Measurements from ENCODE around the gene ESRRG. TPM values are rescaled to one million over a fixed set of nuclear protein-coding genes. Genes with fewer than 3 reads are reported as not detected.

The ESRRG gene
- total RNA-seq, 2 donors from 2014 or later = 4.1 to 16.2 TPM

DNA sequence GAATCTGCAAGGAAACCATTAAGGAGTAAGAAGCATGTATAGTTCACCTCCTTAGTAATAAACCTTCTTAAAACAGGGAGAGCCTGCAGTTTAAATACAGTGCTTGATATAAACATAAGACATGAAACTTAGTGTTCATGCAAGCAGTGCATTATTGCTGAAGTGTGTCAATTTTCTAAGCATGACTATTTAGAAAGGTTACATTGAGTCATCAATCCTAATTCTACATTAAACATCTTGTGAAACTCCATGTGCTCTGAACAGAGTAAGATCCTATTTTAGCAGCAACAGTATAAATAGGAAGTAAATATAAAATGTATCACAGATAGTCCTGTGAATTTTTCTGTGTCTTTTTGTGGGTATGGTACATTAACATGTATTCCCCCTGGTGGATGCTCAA is 135.5 kb downstream of the ESRRG start:
- Histone ChIP-seq H3K9me3 (no peaks in the 10 kb centered on the region), H3K27me3 (replicated peaks; ENCODE audit: insufficient read depth) (no peaks in the 10 kb centered on the region), H3K27ac (no peak overlapping the region), H3K4me1 (replicated peaks) (no peaks in the 10 kb centered on the region), H3K36me3 (no peaks in the 10 kb centered on the region), H3K4me3 (no peak overlapping the region)
- intact Hi-C loops (cut with DNase I) = no loop called here
- no peak for TF ChIP-seq POLR2A (IDR thresholded peaks at IDR 0.05)
- TF ChIP-seq POLR2AphosphoS5 (IDR thresholded peaks at IDR 0.05) = no peak
- TF ChIP-seq, protein P1, sequence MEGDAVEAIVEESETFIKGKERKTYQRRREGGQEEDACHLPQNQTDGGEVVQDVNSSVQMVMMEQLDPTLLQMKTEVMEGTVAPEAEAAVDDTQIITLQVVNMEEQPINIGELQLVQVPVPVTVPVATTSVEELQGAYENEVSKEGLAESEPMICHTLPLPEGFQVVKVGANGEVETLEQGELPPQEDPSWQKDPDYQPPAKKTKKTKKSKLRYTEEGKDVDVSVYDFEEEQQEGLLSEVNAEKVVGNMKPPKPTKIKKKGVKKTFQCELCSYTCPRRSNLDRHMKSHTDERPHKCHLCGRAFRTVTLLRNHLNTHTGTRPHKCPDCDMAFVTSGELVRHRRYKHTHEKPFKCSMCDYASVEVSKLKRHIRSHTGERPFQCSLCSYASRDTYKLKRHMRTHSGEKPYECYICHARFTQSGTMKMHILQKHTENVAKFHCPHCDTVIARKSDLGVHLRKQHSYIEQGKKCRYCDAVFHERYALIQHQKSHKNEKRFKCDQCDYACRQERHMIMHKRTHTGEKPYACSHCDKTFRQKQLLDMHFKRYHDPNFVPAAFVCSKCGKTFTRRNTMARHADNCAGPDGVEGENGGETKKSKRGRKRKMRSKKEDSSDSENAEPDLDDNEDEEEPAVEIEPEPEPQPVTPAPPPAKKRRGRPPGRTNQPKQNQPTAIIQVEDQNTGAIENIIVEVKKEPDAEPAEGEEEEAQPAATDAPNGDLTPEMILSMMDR (IDR thresholded peaks at IDR 0.05) = no peak
- no peak for DNase-seq (ENCODE audit: low spot score)

DNA sequence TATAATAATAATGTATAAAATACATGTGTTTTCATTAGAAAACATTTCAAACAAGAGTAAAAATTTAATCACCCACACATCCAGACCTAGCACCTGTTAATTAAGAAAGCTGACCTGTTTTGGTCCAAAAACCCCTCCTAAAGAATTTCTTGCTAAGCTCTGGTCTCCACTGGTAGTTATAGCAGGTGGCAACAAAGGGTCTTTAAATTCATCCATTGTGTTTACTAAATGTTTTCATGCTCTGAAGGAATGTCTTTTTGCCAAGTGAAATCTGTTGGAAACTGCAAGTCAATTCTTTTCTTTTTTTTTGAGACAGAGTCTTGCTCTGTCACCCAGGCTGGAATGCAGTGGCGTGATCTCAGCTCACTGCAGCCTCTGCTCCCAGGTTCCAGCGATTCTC is 141.1 kb downstream of the ESRRG start:
- Histone ChIP-seq H3K27ac (no peak overlapping the region), H3K9me3 (no peaks in the 10 kb centered on the region), H3K4me3 (no peak overlapping the region), H3K4me1 (replicated peaks) (no peaks in the 10 kb centered on the region), H3K36me3 (no peaks in the 10 kb centered on the region), H3K27me3 (replicated peaks; ENCODE audit: insufficient read depth) (no peaks in the 10 kb centered on the region)
- WGBS = 68% methylated on average over 2 of the region's 2 CpGs
- no peak for DNase-seq (ENCODE audit: low spot score)
- intact Hi-C loops (cut with DNase I) = no loop called here
- TF ChIP-seq, protein P1 (IDR thresholded peaks at IDR 0.05) = no peak
- TF ChIP-seq POLR2A (IDR thresholded peaks at IDR 0.05) (no peak), POLR2AphosphoS5 (IDR thresholded peaks at IDR 0.05) (no peak)

DNA sequence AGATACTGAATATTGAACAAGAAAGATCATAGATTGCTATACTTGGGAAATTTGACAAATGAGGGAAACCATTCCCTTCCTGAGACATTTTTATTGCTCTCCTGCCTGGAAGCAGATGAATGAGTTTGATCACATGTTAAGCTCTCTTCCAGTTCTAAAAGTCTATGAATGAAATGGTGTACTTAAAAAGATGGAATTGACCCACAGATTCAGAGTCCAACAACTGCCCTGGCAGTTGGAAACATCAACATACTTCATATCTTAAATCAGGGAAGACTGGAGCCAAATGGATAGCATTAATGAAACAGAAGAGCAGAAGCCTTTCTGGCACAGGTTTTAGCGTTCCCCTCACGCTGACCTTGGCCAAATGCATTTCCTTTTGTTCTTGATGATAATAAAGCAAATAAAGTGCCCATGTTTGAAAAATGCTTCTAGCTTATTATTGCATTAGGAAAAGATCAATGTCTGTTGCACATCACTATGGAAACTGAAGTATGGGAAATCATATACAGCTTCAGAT is 142.6 kb downstream of the ESRRG start:
- TF ChIP-seq POLR2A (IDR thresholded peaks at IDR 0.05) (no peak), POLR2AphosphoS5 (IDR thresholded peaks at IDR 0.05) (no peak)
- TF ChIP-seq, protein P1 (IDR thresholded peaks at IDR 0.05) = no peak
- intact Hi-C loops (cut with DNase I) = no loop called here
- Histone ChIP-seq H3K27me3 (replicated peaks; ENCODE audit: insufficient read depth) (no peaks in the 10 kb centered on the region), H3K4me3 (no peak overlapping the region), H3K9me3 (no peaks in the 10 kb centered on the region), H3K36me3 (no peaks in the 10 kb centered on the region), H3K4me1 (replicated peaks) (no peaks in the 10 kb centered on the region), H3K27ac (no peak overlapping the region)
- no peak for DNase-seq (ENCODE audit: low spot score)
- WGBS = 4% methylated on average over 2 of the region's 2 CpGs

DNA sequence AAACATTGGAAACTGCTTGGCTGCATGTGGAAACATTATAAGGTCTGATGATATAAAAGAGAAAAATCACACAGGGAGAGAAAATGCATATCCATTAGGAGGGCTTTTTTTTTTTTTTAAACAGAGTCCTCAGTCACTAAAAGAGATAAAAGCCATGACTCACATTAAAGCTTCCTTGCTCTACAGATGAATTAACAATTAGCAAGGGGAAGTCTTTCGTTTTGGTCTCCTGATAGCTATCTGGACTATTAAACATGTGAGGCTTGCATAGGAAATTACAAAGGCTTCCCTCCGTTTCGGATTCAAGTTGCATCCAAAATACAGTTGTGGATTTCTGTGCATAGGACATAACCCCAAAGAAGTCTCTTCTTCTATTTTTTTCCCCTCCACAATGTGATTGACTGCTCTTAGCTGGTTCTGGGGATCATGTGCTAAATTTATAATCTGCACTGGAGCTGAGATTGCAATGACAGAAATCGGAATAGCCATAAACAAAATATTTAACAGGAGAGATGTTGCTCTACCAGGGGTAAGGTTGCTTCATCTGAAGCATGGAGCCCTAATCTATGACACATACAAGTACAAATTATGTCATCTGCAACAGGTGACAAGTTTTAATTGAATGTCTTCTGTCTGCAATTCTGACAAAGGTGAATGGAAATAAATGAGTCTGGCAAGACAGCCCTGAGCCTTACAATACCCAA is 146.8 kb downstream of the ESRRG start:
- Histone ChIP-seq H3K4me1 (replicated peaks) (no peaks in the 10 kb centered on the region), H3K9me3 (no peaks in the 10 kb centered on the region), H3K4me3 (no peak overlapping the region), H3K27ac (no peak overlapping the region), H3K36me3 (no peaks in the 10 kb centered on the region), H3K27me3 (replicated peaks; ENCODE audit: insufficient read depth) (no peaks in the 10 kb centered on the region)
- 14% methylated on average over 4 of the region's 4 CpGs for WGBS
- DNase-seq (ENCODE audit: low spot score) = no peak
- TF ChIP-seq, protein P1 (IDR thresholded peaks at IDR 0.05) = no peak
- TF ChIP-seq POLR2A (IDR thresholded peaks at IDR 0.05) = no peak
- no peak for TF ChIP-seq POLR2AphosphoS5 (IDR thresholded peaks at IDR 0.05)
- intact Hi-C loops (cut with DNase I) = no loop called here

DNA sequence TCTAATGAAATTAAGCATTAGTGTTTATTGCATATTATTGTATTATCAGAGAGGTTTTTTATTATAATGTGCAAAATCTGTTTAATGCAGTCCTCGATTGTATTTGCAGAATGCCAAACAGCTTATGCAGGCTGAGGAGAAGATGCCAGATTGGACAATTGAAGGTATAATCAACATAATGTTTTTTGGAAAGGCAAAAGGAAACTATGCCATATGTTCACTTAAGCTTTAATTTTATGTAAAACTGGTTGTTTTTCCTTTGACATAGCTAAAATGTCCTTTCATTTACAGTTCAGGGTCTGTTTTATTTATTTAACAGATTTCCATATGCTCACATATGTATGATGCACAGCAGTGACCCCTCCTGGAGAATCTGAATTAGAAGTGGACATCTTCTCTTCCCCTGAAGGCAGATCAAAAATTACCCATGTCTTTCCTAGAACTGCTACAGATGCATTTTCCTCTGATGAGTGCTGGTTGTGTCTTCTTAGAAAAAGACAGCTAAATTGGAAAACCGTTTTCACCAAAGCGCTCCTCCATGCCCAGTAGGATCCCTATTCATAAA is 156.5 kb downstream of the ESRRG start:
- no peaks in the 10 kb centered on the region for H3K4me1 ChIP-seq (replicated peaks)
- no peaks in the 10 kb centered on the region for H3K36me3 ChIP-seq
- no peak overlapping the region for H3K27ac ChIP-seq
- TF ChIP-seq POLR2A (IDR thresholded peaks at IDR 0.05) (no peak), POLR2AphosphoS5 (IDR thresholded peaks at IDR 0.05) (no peak)
- TF ChIP-seq, protein P1 (IDR thresholded peaks at IDR 0.05) = no peak
- DNase-seq (ENCODE audit: low spot score) = no peak
- intact Hi-C loops (cut with DNase I) = no loop called here
- WGBS = 88% methylated on average over 3 of the region's 3 CpGs
- no peak overlapping the region for H3K4me3 ChIP-seq
- H3K27me3 ChIP-seq (replicated peaks; ENCODE audit: insufficient read depth) = no peaks in the 10 kb centered on the region
- H3K9me3 ChIP-seq = no peaks in the 10 kb centered on the region
